OCI-LY3 (cell line): Measurements from ENCODE around the gene AATF.

Experiments used
- EZH2phosphoT487 ChIP-seq: fragments of 200-600 bp; shearing (Covaris generic); IDR thresholded peaks from 2 replicates; pipeline ENCODE4 v1.6.1; 2018; ENCODE audit warnings: antibody characterized with exemption, mixed run types, low read depth
- TF ChIP-seq, protein P1 (sequence below): fragments of 200-600, 300-600 bp; sonication (generic); IDR thresholded peaks from 2 replicates; pipeline ENCODE4 v1.5.1; 2014; ENCODE audit warnings: antibody characterized with exemption, low read length, low read depth

DNA sequence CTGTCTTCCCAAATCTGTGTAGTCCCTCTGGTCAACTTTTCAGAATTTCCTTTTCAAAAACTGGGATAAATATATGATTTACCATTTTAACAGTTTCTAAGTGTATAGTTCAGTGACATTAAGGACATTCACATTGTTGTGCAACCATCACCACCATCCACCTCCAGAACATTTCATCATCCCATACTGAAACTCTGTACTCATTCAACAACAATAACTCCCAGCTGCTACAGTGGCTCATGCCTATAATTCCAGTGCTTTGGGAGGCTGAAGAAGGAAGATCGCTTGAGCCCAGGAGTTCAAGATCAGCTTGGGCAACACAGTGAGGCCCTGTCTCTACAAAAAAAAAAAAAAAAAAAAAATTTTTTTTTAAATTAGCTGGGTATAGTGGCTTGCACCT is 131.0 kb downstream of the AATF start:
- TF ChIP-seq, protein P1, sequence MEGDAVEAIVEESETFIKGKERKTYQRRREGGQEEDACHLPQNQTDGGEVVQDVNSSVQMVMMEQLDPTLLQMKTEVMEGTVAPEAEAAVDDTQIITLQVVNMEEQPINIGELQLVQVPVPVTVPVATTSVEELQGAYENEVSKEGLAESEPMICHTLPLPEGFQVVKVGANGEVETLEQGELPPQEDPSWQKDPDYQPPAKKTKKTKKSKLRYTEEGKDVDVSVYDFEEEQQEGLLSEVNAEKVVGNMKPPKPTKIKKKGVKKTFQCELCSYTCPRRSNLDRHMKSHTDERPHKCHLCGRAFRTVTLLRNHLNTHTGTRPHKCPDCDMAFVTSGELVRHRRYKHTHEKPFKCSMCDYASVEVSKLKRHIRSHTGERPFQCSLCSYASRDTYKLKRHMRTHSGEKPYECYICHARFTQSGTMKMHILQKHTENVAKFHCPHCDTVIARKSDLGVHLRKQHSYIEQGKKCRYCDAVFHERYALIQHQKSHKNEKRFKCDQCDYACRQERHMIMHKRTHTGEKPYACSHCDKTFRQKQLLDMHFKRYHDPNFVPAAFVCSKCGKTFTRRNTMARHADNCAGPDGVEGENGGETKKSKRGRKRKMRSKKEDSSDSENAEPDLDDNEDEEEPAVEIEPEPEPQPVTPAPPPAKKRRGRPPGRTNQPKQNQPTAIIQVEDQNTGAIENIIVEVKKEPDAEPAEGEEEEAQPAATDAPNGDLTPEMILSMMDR = no peak
- TF ChIP-seq EZH2phosphoT487 = no peak
